ENCODE measurements around the gene ANKRD55.

DNA sequence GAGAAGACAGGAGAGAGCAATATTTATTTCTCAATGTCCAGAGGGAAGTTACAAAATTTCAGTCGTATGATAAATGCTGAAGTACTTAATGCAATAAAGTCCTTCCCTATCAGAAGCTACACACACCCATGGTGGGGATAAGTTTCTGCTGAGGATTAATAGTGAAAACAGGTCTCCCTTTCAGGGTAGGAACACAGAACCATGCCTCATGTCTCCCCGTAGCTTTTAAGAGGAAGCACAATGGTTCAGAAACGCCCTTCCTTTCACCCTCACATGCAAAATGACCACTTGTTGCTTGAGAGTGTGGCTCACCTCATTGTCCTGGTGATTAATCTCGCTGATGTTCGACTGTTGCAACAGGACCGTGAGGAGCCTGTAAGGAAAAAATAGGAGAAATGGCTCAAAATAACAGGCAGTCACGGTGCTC is 73.6 kb downstream of the ANKRD55 start:
- TF ChIP-seq, protein P1, sequence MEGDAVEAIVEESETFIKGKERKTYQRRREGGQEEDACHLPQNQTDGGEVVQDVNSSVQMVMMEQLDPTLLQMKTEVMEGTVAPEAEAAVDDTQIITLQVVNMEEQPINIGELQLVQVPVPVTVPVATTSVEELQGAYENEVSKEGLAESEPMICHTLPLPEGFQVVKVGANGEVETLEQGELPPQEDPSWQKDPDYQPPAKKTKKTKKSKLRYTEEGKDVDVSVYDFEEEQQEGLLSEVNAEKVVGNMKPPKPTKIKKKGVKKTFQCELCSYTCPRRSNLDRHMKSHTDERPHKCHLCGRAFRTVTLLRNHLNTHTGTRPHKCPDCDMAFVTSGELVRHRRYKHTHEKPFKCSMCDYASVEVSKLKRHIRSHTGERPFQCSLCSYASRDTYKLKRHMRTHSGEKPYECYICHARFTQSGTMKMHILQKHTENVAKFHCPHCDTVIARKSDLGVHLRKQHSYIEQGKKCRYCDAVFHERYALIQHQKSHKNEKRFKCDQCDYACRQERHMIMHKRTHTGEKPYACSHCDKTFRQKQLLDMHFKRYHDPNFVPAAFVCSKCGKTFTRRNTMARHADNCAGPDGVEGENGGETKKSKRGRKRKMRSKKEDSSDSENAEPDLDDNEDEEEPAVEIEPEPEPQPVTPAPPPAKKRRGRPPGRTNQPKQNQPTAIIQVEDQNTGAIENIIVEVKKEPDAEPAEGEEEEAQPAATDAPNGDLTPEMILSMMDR (IDR thresholded peaks at IDR 0.05) = no peak
- TF ChIP-seq EP300 (IDR thresholded peaks at IDR 0.05) = no peak

Measured in sigmoid colon (tissue), 4 donors.